Measurements from ENCODE around the gene PARVB.

PARVB gene

DNA sequence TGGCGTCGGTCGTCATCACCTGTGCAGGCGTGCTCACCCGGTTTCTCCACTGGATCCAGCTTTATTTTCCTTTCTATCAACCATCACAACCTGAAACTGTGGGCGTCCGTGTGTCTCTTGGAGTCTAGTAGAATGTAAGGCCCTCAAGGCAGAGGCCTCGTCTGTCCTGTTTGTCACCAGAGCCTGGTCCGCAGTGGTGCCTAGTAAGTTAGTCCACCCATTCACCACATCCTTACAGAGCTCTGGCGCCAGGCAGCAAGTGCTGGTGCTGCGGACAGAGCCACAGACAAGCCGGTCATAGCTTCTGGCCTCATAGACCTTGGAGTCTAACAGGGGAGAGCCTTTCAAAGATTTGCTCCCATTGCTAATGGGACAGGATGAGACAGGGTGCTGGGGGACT, 92.2 kb downstream of the PARVB start:
- DNase-seq = no peak

DNA sequence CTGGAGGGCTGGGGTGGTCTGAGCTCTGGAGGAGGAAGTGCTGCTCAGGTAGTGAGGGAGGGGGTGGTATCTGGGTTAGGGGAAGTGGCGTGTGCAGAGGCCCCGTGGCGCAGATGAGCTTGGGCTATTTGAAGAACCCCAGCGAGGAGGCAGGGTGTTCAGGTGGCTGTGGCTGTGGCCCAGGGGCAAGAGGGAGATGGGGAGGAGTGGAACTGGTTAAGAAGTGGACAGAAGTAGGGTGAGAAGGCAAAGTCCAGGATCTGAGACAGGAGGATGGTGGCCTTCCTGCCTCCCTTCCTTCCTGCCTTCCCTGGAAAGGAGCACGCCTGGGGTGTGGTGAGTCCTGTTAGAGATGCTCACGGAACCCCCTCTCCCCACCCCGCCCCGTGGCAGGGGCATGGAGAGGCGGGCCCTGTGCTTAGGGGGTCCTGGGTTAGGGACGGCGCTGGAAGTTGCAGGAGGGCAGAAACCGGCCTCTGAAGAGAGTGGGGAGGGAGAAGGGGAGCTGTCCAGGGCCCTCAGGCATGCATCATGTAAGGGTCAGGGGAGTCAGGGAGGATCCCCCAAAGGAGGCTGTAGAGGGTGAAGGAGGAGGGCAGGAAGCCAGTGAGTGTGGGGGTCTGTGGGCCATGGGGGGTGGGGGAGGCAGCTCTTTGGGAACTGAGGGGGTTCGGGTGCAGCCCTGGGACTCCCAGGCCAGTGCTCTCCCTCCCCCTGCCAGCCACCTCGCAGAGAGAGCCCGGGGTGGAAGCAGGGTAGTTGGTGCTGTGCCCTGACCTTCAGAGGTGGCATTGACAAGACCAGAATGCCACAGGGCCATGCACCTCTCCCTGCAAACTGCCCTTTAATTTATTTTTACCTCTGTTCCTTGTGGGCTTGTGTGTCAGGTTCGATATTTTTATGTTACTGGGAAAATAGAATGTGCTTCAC, 92.9 kb downstream of the PARVB start:
- no peak for DNase-seq

DNA sequence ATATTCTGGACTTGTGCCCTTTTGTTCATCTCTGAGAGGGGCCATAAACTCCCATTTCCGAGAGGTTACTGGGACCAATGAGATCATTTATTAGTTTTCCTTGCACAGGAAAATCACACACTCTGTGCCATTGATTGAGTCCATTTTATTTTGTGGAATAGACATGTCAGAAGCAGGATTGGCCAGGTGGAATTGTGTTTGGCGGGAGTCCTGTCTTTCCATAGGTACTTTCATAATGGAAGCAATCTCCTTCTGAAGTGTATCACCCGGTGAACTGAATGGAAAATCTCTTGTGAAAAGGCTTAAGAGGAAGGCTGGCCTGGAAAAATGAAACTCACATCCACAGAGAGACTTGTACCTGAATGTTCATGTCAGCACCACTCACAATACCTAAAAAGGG, 93.6 kb downstream of the PARVB start:
- no peak for DNase-seq

DNA sequence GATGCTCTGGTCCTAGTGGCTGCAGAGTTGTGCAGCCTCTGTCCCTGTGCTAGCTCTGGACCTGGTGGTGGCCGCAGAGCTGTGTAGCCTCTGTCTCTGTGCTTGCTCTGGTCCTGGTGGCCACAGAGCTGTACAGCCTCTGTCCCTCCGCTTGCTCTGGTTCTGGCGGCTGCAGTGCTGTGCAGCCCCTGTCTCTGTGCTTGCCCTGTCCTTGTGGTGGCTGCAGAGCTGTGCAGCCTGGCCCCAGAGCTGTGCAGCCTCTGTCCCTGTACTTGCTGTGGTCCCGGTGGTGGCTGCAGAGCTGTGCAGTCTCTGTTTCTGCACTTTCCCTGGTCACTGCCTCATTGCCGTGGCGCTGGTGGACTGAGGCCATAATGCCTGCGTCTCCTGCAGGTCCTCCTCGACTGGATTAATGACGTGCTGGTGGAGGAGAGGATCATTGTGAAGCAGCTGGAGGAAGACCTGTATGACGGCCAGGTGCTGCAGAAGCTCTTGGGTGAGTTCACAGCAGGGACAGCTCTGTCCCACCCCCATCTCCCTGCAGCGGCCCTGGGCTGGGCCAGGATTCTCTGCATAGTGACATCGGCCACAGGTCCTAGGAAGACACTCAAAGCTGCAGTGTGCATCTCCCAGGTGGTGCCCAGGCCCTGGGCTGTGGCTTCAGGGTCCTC, 94.7 kb downstream of the PARVB start:
- DNase-seq = no peak

DNA sequence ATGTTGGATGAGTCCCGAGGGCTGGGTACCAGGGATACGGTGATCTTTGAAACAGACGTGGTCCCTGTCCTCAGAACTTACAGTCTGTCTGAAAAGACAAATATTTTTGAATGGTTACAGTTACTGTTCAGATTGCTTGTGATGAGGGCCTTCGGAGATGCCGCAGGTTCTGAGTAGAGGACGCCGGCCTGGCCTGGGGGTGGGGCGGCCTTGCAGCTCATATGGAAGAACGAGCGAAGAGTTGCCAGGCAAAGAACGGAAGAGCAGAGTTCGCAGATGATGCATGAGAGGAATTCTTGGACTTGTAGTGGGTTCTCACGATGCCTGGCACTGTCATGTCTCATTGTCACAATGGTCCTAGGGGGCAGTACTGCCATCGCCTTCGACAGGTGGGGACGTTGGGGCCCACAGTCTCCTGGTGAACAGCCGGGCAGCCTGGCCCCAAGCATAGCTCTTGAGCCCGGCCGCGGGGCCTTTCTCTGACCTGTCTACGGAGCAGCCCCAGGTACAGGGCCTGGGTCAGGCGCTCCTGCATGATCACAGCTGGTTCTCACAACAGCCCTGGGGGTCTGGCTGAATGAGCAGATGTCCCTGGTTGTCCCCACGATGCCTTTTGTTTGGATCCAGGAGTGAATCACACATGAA, 95.7 kb downstream of the PARVB start:
- DNase-seq = no peak

DNA sequence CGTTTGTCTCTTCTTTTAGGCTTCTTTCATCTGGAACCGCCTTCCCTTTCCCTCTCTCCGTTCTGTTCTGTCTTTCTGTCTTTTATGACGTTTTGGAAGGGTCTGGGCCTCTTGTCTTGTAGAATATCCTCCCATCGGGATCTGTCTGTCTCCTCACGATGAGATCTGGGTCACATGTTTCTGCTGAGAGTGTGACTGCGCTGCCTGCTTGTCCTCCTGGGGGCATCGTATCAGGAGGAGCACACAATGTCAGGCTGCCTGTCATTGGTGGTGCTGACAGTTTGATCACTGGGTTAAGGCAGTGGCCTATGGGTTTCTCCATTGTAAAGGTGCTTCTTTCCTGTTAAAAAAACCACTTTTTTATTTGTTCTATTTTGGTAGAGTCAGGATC, 96.2 kb downstream of the PARVB start:
- no peak for DNase-seq

DNA sequence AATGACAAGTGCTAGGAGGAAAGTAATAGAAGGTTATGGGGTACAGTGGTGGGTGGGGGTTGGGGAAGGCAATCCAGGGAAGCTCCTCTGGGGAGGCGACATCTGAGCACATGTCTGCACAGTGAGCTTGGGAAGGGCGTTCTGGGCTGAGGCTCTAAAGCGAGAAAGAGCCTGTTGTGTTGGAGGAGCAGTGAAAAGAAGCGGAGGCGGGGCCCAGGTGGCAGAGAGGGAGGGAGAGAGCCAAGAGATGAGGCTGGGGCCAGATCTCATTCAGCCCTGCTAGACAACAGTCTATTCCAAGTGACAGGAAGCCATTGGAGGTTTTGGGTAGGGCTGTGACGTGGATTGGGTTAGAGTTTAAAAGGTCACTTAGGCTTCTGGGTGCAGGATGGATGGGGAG, 101.3 kb downstream of the PARVB start:
- no peak for DNase-seq

DNA sequence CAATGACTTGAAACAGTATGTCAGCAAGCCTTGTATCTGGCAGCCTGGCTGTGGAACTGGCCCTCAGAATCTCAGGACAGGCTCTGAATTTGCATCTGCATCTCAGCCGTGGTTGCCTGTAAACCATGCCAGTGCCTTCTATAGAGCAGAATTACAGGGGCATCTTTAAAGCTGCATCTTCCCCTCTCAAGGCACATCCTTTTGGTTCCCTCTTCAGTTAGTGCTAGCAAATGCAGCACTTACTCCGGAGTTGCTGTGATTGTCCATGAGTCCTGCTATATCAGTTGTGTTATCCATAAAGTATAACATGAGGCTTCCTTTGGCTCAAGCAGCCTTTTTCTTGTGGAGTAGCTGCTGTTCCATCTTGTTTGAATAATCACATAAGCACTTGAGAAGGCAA, 102.7 kb downstream of the PARVB start:
- DNase-seq = no peak

DNA sequence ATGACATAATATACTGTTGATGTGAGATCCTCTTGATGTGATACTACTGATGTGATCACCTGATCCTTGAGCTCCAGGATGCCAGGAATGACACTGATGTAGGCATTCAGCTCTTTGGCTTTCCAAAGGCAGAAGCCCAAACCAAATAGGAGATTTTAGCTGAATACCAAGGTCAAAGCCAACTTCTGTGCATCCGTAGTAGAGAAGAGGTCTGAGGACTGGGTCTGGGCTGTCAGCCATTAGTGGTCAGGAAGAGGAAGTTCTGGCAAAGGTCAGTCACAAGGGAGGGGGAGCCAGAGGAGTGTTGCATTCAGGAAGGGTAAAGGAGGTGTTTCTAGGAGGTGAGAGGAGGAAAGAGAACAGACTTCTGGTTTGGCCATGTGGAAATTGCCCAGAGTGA, 103.3 kb downstream of the PARVB start:
- DNase-seq = no peak

DNA sequence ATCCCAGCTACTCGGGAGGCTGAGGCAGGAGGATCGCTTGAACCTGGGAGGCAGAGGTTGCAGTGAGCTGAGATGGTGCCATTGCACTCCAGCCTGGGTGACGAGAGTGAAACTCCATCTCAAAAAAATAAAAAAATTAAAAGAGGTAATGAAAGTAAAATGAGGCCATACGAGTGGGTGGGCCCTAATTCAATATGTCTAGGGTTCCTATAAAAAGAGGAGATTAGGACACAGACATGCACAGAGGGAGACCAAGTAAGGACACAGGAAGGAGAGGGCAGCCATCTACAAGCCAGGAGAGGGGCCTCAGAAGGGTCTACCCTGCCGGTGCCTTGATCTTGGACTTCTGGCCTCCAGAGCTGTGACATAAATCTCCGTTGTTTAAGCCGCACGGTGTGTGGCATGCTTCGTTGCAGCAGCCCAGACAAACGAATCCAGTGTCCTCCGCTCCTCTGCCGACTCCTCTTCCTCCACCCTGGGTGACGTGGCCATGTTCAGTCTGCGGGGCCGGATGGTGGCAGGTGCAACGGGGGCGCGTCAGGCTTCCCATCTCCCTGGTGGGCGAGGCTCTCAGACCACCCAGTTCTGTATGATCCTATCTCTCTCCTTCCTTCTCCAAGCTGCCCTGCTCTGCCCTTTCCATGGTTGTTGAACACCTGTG, 105.0 kb downstream of the PARVB start:
- no peak for DNase-seq

DNA sequence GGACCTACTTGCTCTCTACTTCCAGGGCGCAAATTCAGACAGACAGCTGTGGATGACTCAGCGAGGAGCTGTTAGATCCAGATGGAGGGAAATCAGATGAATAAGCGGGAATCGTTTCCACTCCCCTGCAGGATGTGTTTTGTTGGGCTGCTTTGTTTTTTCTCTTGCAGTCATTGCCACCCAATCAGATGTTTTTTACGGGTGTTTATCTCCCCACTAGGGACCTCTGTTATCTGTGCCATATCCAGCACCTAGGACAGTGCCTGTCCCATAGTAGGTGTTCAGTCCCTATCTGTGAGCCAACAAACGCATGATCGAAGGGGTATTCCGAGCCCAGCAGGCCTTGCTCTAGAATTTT, 105.5 kb downstream of the PARVB start:
- DNase-seq = no peak

DNA sequence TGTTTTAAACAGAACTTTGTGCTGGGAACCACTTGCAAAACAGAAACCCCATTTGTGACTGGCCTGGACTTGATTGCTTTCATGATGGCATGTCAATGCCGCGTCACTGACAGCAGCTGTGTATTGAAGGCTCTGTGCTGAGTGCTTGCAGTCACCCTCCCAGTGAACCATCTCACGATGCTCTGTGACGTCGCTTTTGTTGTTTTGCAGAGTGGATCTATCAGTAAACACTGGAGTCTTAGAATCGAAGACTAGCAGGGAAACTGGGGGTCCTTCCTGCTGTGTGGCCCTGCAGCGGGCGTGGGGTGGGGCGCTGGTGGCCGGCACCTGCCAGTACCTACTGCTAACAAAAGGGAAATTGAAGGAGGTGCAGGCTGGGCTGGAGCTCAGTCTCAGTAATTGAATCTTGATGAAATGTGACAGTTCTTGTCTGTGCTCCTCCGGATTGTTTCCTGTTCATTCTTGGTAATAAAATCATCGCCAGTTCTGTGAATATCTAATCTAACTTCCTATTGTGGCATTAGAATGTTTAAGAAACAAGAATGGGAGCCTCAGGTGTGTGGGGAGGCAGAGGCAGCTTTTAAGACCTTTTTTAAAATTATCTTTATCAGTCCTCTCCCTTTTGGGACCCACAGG, 106.1 kb downstream of the PARVB start:
- no peak for DNase-seq

DNA sequence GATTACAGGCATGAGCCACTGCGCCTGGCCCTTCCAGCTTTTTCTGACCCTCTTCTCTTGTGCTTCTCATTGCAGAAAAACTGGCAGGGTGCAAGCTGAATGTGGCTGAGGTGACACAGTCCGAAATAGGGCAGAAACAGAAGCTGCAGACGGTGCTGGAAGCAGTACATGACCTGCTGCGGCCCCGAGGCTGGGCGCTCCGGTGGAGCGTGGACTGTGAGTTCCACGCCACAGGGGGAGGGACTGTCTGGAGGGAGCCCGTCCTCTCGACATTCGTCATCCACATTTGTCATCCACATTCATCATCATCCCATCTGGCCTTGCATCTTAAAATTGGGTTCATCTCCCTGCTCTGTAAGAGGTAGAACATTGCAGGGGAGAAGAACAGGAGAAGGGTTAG, 107.3 kb downstream of the PARVB start:
- no peak for DNase-seq

DNA sequence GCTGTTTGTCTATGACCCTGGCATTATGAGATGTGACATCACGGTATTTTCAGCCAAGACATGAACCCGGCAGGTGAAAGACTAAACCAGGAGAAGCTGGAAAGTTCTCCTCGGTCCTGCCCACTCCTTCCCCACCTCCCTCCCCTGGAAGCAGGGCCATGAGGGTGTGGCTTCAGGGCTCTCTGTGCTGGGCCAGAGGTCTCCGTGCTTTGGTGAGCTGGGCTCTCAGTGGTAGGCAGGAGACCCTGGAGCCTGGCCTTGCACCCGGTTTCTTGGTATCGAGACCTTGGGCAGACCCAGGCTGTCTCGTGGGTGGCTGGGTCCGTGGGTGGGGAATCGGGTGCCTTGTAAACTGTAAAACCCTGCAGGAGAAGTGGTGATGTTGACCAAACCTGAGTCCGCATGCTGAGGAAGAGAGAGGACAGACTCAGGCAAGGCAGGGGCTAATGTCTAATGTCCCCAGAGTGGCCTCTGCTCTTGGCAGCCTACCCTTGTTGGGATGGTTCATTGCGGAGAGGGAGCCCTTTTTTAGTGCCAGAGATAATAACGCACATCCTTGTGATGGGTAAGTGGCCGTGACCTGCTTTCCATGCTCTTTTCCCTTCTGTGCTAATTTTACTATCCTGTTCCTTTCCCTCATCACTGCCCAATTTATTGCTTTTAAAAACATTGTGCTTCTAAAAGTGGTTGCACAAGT, 108.0 kb downstream of the PARVB start:
- DNase-seq = no peak

DNA sequence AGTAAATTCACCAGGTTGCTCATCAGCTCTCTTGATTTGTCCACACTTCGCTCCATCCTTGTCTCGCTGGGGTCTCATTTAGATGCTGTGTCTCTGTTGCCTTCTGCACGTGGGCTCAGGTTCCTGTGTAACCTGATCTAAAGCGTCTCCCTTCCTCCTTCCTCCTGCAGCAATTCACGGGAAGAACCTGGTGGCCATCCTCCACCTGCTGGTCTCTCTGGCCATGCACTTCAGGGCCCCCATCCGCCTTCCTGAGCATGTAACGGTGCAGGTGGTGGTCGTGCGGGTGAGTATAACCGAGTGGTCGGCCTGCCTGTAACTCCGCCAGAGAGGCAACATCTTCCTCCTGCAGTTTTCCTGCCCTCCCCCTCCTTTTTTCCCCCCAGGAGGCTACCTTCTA, 108.6 kb downstream of the PARVB start:
- no peak for DNase-seq

DNA sequence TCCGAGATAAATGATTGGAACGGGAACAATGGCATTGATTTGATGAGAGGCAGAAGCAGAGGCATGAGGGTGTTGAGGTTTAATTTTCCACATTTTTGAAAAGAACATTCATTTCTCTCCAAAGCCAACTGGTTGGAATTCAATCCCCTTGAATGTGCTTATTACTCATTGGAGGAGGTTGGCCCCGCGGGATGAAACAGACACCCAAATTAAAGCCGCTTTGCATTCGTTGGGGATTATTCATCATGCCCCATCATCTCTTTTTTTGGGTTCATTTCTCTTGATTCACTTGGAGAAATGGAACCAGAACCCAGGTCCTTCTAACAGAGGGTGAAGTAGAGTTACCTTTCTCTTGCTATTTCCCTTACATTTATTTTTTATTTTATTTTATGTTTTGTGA, 109.1 kb downstream of the PARVB start:
- DNase-seq = no peak

DNA sequence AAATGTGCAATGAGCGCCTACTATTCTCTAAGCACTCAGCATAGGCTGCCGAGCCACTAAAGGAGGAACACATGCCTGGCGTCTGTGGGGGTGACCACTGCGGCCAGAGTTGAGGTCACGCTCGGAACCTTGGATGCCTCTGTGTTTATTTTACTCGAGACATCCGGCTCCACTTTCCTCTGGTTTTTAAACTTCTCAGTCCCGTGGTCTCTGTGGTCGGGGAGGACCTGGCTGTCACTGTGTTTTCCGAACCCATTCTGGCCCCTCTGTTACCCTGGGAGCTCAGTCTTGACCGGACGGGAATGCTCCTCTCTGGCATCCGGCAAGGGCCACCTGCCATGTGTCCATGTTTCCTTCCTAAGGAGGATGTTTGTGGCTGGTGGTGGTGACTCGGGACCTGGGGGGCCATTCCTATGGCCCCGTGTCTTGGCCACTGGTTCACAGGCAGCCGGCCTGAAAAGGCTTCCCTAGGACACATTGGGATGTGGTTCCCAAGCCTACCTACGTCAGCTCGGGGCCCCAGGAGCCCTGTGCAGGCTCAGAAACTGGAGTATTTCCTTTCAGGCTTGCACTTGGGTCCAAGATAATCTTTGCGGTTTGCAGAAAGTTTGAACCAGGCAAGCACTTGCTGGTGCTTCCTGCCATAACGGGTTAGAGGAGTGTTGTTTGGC, 109.9 kb downstream of the PARVB start:
- no peak for DNase-seq

DNA sequence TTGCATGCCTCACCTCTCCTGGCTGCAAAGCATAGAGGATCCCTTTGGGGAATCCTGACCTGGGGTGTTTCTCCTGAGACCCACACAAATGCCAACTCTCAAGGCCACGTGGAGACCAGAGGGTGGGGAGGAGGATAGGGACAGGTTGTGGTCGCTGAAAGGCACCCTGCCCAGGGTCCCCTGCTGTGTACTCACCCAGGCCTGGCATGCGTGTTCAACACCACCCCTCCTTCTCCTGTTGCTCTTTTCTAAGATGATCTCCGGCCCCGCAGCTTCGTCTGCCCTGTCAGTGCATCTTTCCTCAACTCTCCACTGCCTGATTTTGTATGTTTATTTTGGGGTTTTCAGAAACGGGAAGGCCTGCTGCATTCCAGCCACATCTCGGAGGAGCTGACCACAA, 112.0 kb downstream of the PARVB start:
- no peak for DNase-seq

DNA sequence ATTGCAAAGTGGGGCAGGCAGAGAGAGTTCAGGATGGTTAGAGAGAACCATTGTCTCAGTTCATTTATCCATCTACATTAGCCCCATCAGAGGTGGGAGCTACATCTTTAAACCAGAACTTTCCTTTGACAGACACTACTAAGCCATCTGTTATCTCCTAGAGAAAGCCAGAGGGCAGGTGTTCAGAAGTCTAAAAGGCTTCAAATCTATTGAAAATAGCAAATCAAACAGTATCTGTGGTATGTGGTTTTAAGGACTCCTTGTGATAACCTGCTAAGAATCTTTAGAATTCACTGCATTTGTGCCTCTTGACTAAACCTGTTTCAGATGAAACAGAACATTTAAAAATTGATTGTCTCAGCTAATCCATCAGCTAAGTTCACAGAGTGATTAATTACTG, 112.7 kb downstream of the PARVB start:
- DNase-seq = no peak

DNA sequence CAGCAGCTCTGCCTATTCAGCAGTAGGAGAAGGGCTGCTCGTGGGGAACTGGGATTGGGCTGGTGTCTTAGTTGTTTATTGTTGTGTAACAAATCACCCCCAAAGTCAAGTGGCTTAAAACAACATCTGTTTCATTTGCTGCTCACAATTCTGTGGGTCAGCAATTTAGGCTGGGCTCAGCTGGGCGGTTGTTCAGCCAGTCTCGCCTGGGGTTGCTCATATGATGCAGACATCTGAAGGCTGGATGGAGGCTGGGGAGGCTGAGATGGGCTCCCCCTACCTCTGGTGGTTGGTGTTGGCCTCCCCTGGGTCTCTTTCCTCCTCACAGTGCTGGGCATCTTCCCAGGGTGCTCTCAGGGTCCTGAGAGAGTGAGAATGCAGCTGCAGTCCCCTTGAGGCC, 113.3 kb downstream of the PARVB start:
- DNase-seq = no peak

DNA sequence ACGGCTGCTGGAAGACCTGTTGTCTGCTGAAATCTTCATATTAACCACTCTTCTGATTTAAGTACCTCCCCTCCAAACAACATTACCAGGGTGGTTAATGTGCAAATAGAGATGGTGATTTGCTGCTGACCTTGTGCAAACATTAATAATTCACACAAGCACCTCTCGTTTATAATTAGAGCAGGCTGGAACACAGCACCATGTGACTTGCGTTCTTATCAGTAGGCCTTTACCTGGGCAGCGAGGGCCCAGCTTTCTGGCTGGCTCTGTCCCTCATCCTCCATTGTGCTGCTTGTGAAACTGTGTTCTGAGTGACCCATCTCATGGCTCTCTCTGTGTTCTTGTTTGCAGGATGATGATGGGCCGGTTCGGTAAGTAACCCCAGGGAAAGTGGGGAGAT, 115.7 kb downstream of the PARVB start:
- no peak for DNase-seq

Measured in NCI-H1436 treated with DMSO at 0.1 percent for 48 hours (cell line).